A673 (cell line): ENCODE data around the gene B3GNT7. TPM values are rescaled to one million over a fixed set of nuclear protein-coding genes. Genes with fewer than 3 reads are reported as not detected.

Source experiments
- BruUV-seq: library from RNA; stranded (reverse); fragments of 400-500 nt; replicated peaks from 2 replicates; lab custom pipeline; 2021; lab: Mats Ljungman, UMichigan
- CTCF ChIA-PET: fragments of 300-600 bp; sonication (Branson Sonifier 250); formaldehyde crosslinking; loops from one replicate; lab custom pipeline; 2022; ENCODE audit warnings: antibody characterized with exemption; lab: Charles Lee
- POLR2A ChIA-PET: fragments of 300-600 bp; sonication (Branson Sonifier 250); formaldehyde crosslinking; loops from one replicate; lab custom pipeline; 2022; ENCODE audit warnings: antibody characterized with exemption; ENCODE audit not compliant: low non-redundant PET; lab: Charles Lee
- DNase-seq: peaks from one replicate; pipeline ENCODE4 v3.0.0-alpha.2; 2015; ENCODE audit warnings: low spot score
- H3K27ac ChIP-seq: fragments of 200-600 bp; sonication (generic); 2 replicates; pipeline ENCODE4 v1.5.1; 2016; ENCODE audit warnings: mixed run types, low read depth, mild to moderate bottlenecking, mixed read lengths, antibody characterized with exemption, low read length; ENCODE audit not compliant: poor library complexity, severe bottlenecking
- H3K27me3 ChIP-seq: fragments of 200-600 bp; sonication (generic); replicated peaks from 2 replicates; pipeline ENCODE4 v1.6.1; 2017; ENCODE audit warnings: mixed run types, low read depth, mild to moderate bottlenecking, mixed read lengths, antibody characterized with exemption, low read length; ENCODE audit not compliant: insufficient read depth, poor library complexity
- H3K36me3 ChIP-seq: fragments of 200-600 bp; sonication (generic); 2 replicates; pipeline ENCODE4 v1.6.1; 2016; ENCODE audit warnings: mixed run types, mild to moderate bottlenecking, mixed read lengths, antibody characterized with exemption, low read length; ENCODE audit not compliant: insufficient read depth, poor library complexity, severe bottlenecking
- H3K4me1 ChIP-seq: fragments of 200-600 bp; sonication (generic); 2 replicates; pipeline ENCODE4 v1.6.1; 2017; ENCODE audit warnings: mixed run types, mild to moderate bottlenecking, mixed read lengths, antibody characterized with exemption, low read length; ENCODE audit not compliant: insufficient read depth, poor library complexity, severe bottlenecking
- H3K4me3 ChIP-seq: fragments of 200-600 bp; sonication (generic); 2 replicates; pipeline ENCODE4 v1.5.1; 2016; ENCODE audit warnings: low read depth, mixed run types, mild to moderate bottlenecking, mixed read lengths, low read length; ENCODE audit not compliant: poor library complexity, severe bottlenecking
- H3K9me3 ChIP-seq: fragments of 200-600 bp; sonication (generic); 2 replicates; pipeline ENCODE4 v1.6.1; 2016; ENCODE audit warnings: mixed run types, low read depth, mild to moderate bottlenecking, mixed read lengths, antibody characterized with exemption, low read length; ENCODE audit not compliant: poor library complexity, severe bottlenecking
- CTCF ChIP-seq: fragments of 300-800, 200-600 bp; sonication (generic); conservative IDR thresholded peaks from 2 replicates; pipeline ENCODE4 v1.5.1; 2017; ENCODE audit warnings: low read depth, mild to moderate bottlenecking, antibody characterized with exemption, low read length, moderate library complexity, mixed read lengths
- EZH2 ChIP-seq: fragments of 200-600 bp; sonication (generic); IDR thresholded peaks from 2 replicates; pipeline ENCODE4 v1.6.1; 2017; ENCODE audit warnings: borderline replicate concordance, low read depth, mild to moderate bottlenecking, mixed read lengths, antibody characterized with exemption, low read length; ENCODE audit not compliant: poor library complexity, severe bottlenecking
- intact Hi-C: fragments of 100-400 bp; cut with micrococcal nuclease; formaldehyde crosslinking; loops from one replicate; pipeline ENCODE4 v1.10.0; 2022; ENCODE audit not compliant: unreplicated experiment
- total RNA-seq: library from RNA; stranded (reverse); gene quantifications from 2 replicates; pipeline ENCODE4 v1.2.3, GENCODE V29; 2021

B3GNT7 gene
- total RNA-seq, 1 experiment from 2014 or later: not detected

- Histone ChIP-seq H3K36me3 (no peaks in the 10 kb centered on the region), H3K27ac (no peak overlapping the region), H3K27me3 (no peaks in the 10 kb centered on the region), H3K4me3 (no peak overlapping the region), H3K9me3 (peaks cover 10% of the 10 kb centered on the region), H3K4me1 (no peaks in the 10 kb centered on the region)
- intact Hi-C loops: no loop called here
- no TSS peak for BruUV-seq
- CTCF ChIA-PET: no interaction called here
- DNase-seq: no peak
- no peak for TF ChIP-seq CTCF
- no peak for TF ChIP-seq EZH2
- POLR2A ChIA-PET: no interaction called here
These were observed 10.1 kb upstream of the B3GNT7 start for GRCh38 chr2:231385429-231385828.

- ChIA-PET CTCF (no interaction called here), POLR2A (no interaction called here)
- Histone ChIP-seq H3K27me3 (no peaks in the 10 kb centered on the region), H3K9me3 (peaks cover 10% of the 10 kb centered on the region), H3K4me1 (no peaks in the 10 kb centered on the region), H3K36me3 (no peaks in the 10 kb centered on the region), H3K4me3 (no peak overlapping the region), H3K27ac (no peak overlapping the region)
- no peak for DNase-seq
- no TSS peak for BruUV-seq
- intact Hi-C loops: no loop called here
- TF ChIP-seq CTCF: no peak
- no peak for TF ChIP-seq EZH2
These were observed 9.1 kb upstream of the B3GNT7 start for GRCh38 chr2:231386446-231386845.

GRCh38 chr2:231387904-231388724, 7.4 kb upstream of the B3GNT7 start:
- TF ChIP-seq CTCF: no peak
- no peak for TF ChIP-seq EZH2
- no peak overlapping the region for H3K4me3 ChIP-seq
- H3K36me3 ChIP-seq: no peaks in the 10 kb centered on the region
- BruUV-seq: no TSS peak
- no peaks in the 10 kb centered on the region for H3K4me1 ChIP-seq
- intact Hi-C loops: no loop called here
- H3K27me3 ChIP-seq: no peaks in the 10 kb centered on the region
- no peak for DNase-seq
- POLR2A ChIA-PET: no interaction called here
- CTCF ChIA-PET: no interaction called here
- peaks cover 10% of the 10 kb centered on the region for H3K9me3 ChIP-seq
- no peak overlapping the region for H3K27ac ChIP-seq
